ENCODE data around the gene CDH12. TPM values are rescaled to one million over a fixed set of nuclear protein-coding genes. Genes with fewer than 3 reads are reported as not detected.
"Not testable (repeated sequence)": the region's sequence is repeated elsewhere in the genome, so short reads cannot be mapped to it uniquely, and the experiment has no call there.

CDH12 gene
- total and polyA plus RNA-seq, 7 donors: 0.04 TPM; not detected in 6

GRCh38 chr5:22316294-22316693 lies 536.9 kb downstream of the CDH12 start:
- no peak for TF ChIP-seq CTCF (IDR thresholded peaks at IDR 0.05)
- TF ChIP-seq POLR2AphosphoS5 (IDR thresholded peaks at IDR 0.05): no peak
- TF ChIP-seq EP300 (IDR thresholded peaks at IDR 0.05): no peak
- no peak for TF ChIP-seq POLR2A (IDR thresholded peaks at IDR 0.05)
- intact Hi-C loops (cut with DNase I): no loop called here
- no peaks in the 10 kb centered on the region for H3K36me3 ChIP-seq
- no peaks in the 10 kb centered on the region for H3K9me3 ChIP-seq
- no peak for DNase-seq
- no peak overlapping the region for H3K27ac ChIP-seq
- H3K4me1 ChIP-seq: no peaks in the 10 kb centered on the region
- H3K4me3 ChIP-seq: no peak overlapping the region
- no peaks in the 10 kb centered on the region for H3K27me3 ChIP-seq

- H3K9me3 ChIP-seq; H3K36me3 ChIP-seq; intact Hi-C loops (cut with DNase I); H3K4me1 ChIP-seq; DNase-seq; H3K27me3 ChIP-seq; H3K27ac ChIP-seq; H3K4me3 ChIP-seq: not testable (repeated sequence)
- WGBS, 2 donors: 91 to 92% methylated on average over 15 of the region's 15 CpGs
Observed at GRCh38 chr5:22315052-22315451, 538.1 kb downstream of the CDH12 start.

GRCh38 chr5:22314548-22314947 lies 538.6 kb downstream of the CDH12 start:
- intact Hi-C loops (cut with DNase I): no loop called here
- Histone ChIP-seq H3K27ac (no peak overlapping the region), H3K27me3 (no peaks in the 10 kb centered on the region), H3K4me3 (no peak overlapping the region), H3K36me3 (no peaks in the 10 kb centered on the region), H3K4me1 (no peaks in the 10 kb centered on the region), H3K9me3 (no peaks in the 10 kb centered on the region)
- WGBS, 2 donors: 57 to 82% methylated on average over 6 of the region's 6 CpGs
- DNase-seq: no peak
- TF ChIP-seq POLR2A (IDR thresholded peaks at IDR 0.05) (no peak), CTCF (IDR thresholded peaks at IDR 0.05) (no peak), EP300 (IDR thresholded peaks at IDR 0.05) (no peak), POLR2AphosphoS5 (IDR thresholded peaks at IDR 0.05) (no peak)

- Histone ChIP-seq H3K36me3 (no peaks in the 10 kb centered on the region), H3K27ac (no peak overlapping the region), H3K9me3 (no peaks in the 10 kb centered on the region), H3K27me3 (no peaks in the 10 kb centered on the region), H3K4me1 (no peaks in the 10 kb centered on the region), H3K4me3 (no peak overlapping the region)
- TF ChIP-seq CTCF (IDR thresholded peaks at IDR 0.05) (no peak), POLR2AphosphoS5 (IDR thresholded peaks at IDR 0.05) (no peak), POLR2A (IDR thresholded peaks at IDR 0.05) (no peak), EP300 (IDR thresholded peaks at IDR 0.05) (no peak)
- 65 to 80% methylated on average over 2 of the region's 2 CpGs for WGBS, 2 donors
- DNase-seq: no peak
- intact Hi-C loops (cut with DNase I): no loop called here
Observed at GRCh38 chr5:22306011-22306410, 547.1 kb downstream of the CDH12 start.

GRCh38 chr5:22295832-22296231 lies 557.3 kb downstream of the CDH12 start:
- H3K9me3 ChIP-seq: peaks cover 4 to 7% (median 6%) of the 10 kb centered on the region in 4 donors
- no peaks in the 10 kb centered on the region for H3K36me3 ChIP-seq
- intact Hi-C loops (cut with DNase I): no loop called here
- H3K4me1 ChIP-seq: no peaks in the 10 kb centered on the region
- H3K27ac ChIP-seq: no peak overlapping the region
- no peak for DNase-seq
- TF ChIP-seq EP300 (IDR thresholded peaks at IDR 0.05): no peak
- TF ChIP-seq POLR2AphosphoS5 (IDR thresholded peaks at IDR 0.05): no peak
- no peak for TF ChIP-seq POLR2A (IDR thresholded peaks at IDR 0.05)
- no peak for TF ChIP-seq CTCF (IDR thresholded peaks at IDR 0.05)
- H3K4me3 ChIP-seq: no peak overlapping the region
- 77 to 86% methylated on average over 1 of the region's 1 CpG for WGBS, 2 donors
- no peaks in the 10 kb centered on the region for H3K27me3 ChIP-seq
